SU-DHL-6 (cell line): Measurements from ENCODE around the gene LTK.

ENCODE experiments used
- H2AFZ ChIP-seq: fragments of 200-600 bp; sonication (generic); 2 replicates; pipeline ENCODE4 v1.6.1; 2014; ENCODE audit warnings: low read depth, mild to moderate bottlenecking, moderate library complexity, mixed read lengths, antibody characterized with exemption, low read length; ENCODE audit not compliant: severe bottlenecking
- H3F3A ChIP-seq: fragments of 200-600 bp; shearing (Covaris generic); 2 replicates; pipeline ENCODE4 v1.6.0; 2016; ENCODE audit warnings: antibody characterized with exemption, mild to moderate bottlenecking; ENCODE audit not compliant: insufficient read depth
- H3K27ac ChIP-seq: fragments of 200-600 bp; sonication (generic); 2 replicates; pipeline ENCODE4 v1.5.1; 2016; ENCODE audit warnings: low read depth, mild to moderate bottlenecking, low read length, moderate library complexity, mixed read lengths
- H3K27me3 ChIP-seq: fragments of 200-600 bp; sonication (generic), shearing (Covaris generic); 2 replicates; pipeline ENCODE4 v1.6.0; 2014; ENCODE audit warnings: mild to moderate bottlenecking, low read length
- H3K36me3 ChIP-seq: fragments of 200-600 bp; sonication (generic); 2 replicates; pipeline ENCODE4 v1.6.1; 2014; ENCODE audit warnings: mild to moderate bottlenecking, low read length, mixed read lengths
- H3K4me2 ChIP-seq: fragments of 300-600, 200-600 bp; shearing (Covaris generic), sonication (generic); 2 replicates; pipeline ENCODE4 v1.6.0; 2014; ENCODE audit warnings: low read length, low read depth, mild to moderate bottlenecking; ENCODE audit not compliant: poor library complexity, severe bottlenecking
- H3K4me3 ChIP-seq: fragments of 200-600 bp; sonication (generic); 2 replicates; pipeline ENCODE4 v1.5.1; 2014; ENCODE audit warnings: antibody characterized with exemption, low read length, mild to moderate bottlenecking, mixed read lengths; ENCODE audit not compliant: insufficient read depth, poor library complexity, severe bottlenecking
- H3K79me2 ChIP-seq: fragments of 200-600 bp; sonication (generic); 2 replicates; pipeline ENCODE4 v1.6.1; 2014; ENCODE audit warnings: mild to moderate bottlenecking, low read length, moderate library complexity; ENCODE audit not compliant: insufficient read depth
- H3K9ac ChIP-seq: fragments of 200-600 bp; sonication (generic); 2 replicates; pipeline ENCODE4 v1.7.0; 2014; ENCODE audit warnings: mild to moderate bottlenecking, low read length
- H3K9me2 ChIP-seq: fragments of 200-600 bp; sonication (generic); replicated peaks from 2 replicates; pipeline ENCODE4 v1.6.1; 2014; ENCODE audit warnings: low read length; ENCODE audit not compliant: insufficient read depth
- H3K9me3 ChIP-seq: fragments of 200-600 bp; sonication (generic); 2 replicates; pipeline ENCODE4 v1.6.1; 2014; ENCODE audit warnings: low read length, mixed read lengths; ENCODE audit not compliant: insufficient read depth
- H4K20me1 ChIP-seq: fragments of 200-600 bp; sonication (generic); 2 replicates; pipeline ENCODE4 v1.6.1; 2014; ENCODE audit warnings: low read depth, mild to moderate bottlenecking, antibody characterized with exemption, low read length, moderate library complexity, mixed read lengths
- EZH2phosphoT487 ChIP-seq: fragments of 200-600 bp; sonication (generic), shearing (Covaris generic); conservative IDR thresholded peaks from 2 replicates; pipeline ENCODE4 v1.6.1; 2018; ENCODE audit warnings: mild to moderate bottlenecking, antibody characterized with exemption, low read length, moderate library complexity, mixed read lengths
- TF ChIP-seq, protein P1 (sequence below): fragments of 200-600 bp; sonication (generic); IDR thresholded peaks from one replicate; pipeline ENCODE4 v1.5.1; 2017; ENCODE audit warnings: antibody characterized with exemption, mild to moderate bottlenecking, low read length, moderate library complexity; ENCODE audit not compliant: insufficient read depth, poor library complexity, severe bottlenecking

LTK gene

GRCh38 chr15:41544650-41545015 is 31.0 kb upstream of the LTK start:
- peak overlapping the region; percentile 81 for H3K4me3 ChIP-seq
- H4K20me1 ChIP-seq, result no peaks in the 10 kb centered on the region
- H2AFZ ChIP-seq, result peak overlapping the region; percentile 88
- H3K27me3 ChIP-seq, result no peaks in the 10 kb centered on the region
- H3K27ac ChIP-seq, result no peak overlapping the region
- H3K9me2 ChIP-seq, result no peaks in the 10 kb centered on the region
- H3K79me2 ChIP-seq, result peaks cover 11% of the 10 kb centered on the region; the same call in 1 of the 2 replicates
- H3K9me3 ChIP-seq, result no peaks in the 10 kb centered on the region
- peak overlapping the region; percentile 90 for H3K4me2 ChIP-seq
- peak overlapping the region; percentile 76 for H3K9ac ChIP-seq
- no peaks in the 10 kb centered on the region for H3K36me3 ChIP-seq
- TF ChIP-seq, protein P1, sequence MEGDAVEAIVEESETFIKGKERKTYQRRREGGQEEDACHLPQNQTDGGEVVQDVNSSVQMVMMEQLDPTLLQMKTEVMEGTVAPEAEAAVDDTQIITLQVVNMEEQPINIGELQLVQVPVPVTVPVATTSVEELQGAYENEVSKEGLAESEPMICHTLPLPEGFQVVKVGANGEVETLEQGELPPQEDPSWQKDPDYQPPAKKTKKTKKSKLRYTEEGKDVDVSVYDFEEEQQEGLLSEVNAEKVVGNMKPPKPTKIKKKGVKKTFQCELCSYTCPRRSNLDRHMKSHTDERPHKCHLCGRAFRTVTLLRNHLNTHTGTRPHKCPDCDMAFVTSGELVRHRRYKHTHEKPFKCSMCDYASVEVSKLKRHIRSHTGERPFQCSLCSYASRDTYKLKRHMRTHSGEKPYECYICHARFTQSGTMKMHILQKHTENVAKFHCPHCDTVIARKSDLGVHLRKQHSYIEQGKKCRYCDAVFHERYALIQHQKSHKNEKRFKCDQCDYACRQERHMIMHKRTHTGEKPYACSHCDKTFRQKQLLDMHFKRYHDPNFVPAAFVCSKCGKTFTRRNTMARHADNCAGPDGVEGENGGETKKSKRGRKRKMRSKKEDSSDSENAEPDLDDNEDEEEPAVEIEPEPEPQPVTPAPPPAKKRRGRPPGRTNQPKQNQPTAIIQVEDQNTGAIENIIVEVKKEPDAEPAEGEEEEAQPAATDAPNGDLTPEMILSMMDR, result no peak
- no peak for TF ChIP-seq EZH2phosphoT487
- H3F3A ChIP-seq, result no peaks in the 10 kb centered on the region

- Histone ChIP-seq H3K4me3 (peak overlapping the region; percentile 81), H3F3A (no peaks in the 10 kb centered on the region), H3K4me2 (peak overlapping the region; percentile 90), H3K9ac (peak overlapping the region; percentile 76), H3K9me2 (no peaks in the 10 kb centered on the region), H3K27ac (no peak overlapping the region), H3K36me3 (no peaks in the 10 kb centered on the region), H3K27me3 (no peaks in the 10 kb centered on the region), H3K9me3 (no peaks in the 10 kb centered on the region), H4K20me1 (no peaks in the 10 kb centered on the region), H2AFZ (peak overlapping the region; percentile 88), H3K79me2 (peaks cover 11% of the 10 kb centered on the region; the same call in 1 of the 2 replicates)
- TF ChIP-seq EZH2phosphoT487, result no peak
- TF ChIP-seq, protein P1, result no peak
These were observed 29.9 kb upstream of the LTK start for GRCh38 chr15:41543521-41543870.

GRCh38 chr15:41536866-41537265 is 23.2 kb upstream of the LTK start:
- H3K9me3 ChIP-seq, result no peaks in the 10 kb centered on the region
- H3K36me3 ChIP-seq, result 0 out of 2 replicates have a peak, but pooled peaks cover 4% of the 10 kb centered on the region
- no peak overlapping the region for H3K4me2 ChIP-seq
- no peak overlapping the region for H3K4me3 ChIP-seq
- H3K27me3 ChIP-seq, result no peaks in the 10 kb centered on the region
- H3K27ac ChIP-seq, result no peak overlapping the region
- TF ChIP-seq EZH2phosphoT487, result no peak
- TF ChIP-seq, protein P1, result no peak
- no peaks in the 10 kb centered on the region for H3F3A ChIP-seq
- H2AFZ ChIP-seq, result no peak overlapping the region
- H3K9me2 ChIP-seq, result no peaks in the 10 kb centered on the region
- H3K9ac ChIP-seq, result no peak overlapping the region
- no peaks in the 10 kb centered on the region for H3K79me2 ChIP-seq
- no peaks in the 10 kb centered on the region for H4K20me1 ChIP-seq

GRCh38 chr15:41535544-41535943 is 21.9 kb upstream of the LTK start:
- H3F3A ChIP-seq, result no peaks in the 10 kb centered on the region
- H2AFZ ChIP-seq, result no peak overlapping the region
- H3K79me2 ChIP-seq, result no peaks in the 10 kb centered on the region
- H3K9me2 ChIP-seq, result no peaks in the 10 kb centered on the region
- H3K27ac ChIP-seq, result no peak overlapping the region
- no peaks in the 10 kb centered on the region for H3K9me3 ChIP-seq
- no peak overlapping the region for H3K4me2 ChIP-seq
- TF ChIP-seq, protein P1, result no peak
- no peak for TF ChIP-seq EZH2phosphoT487
- no peaks in the 10 kb centered on the region for H4K20me1 ChIP-seq
- no peak overlapping the region for H3K9ac ChIP-seq
- H3K27me3 ChIP-seq, result no peaks in the 10 kb centered on the region
- H3K36me3 ChIP-seq, result 0 out of 2 replicates have a peak, but pooled peaks cover 4% of the 10 kb centered on the region
- H3K4me3 ChIP-seq, result no peak overlapping the region
